NAMALWA (cell line): Measurements from ENCODE around the gene CDC25B.
A peak's percentile ranks its signal among the peaks of the same experiment; 100 is the strongest.

Experiments
- DNase-seq: peaks from one replicate; pipeline ENCODE4 v3.0.0-alpha.2; 2015; ENCODE audit warnings: low spot score

The CDC25B gene

DNA sequence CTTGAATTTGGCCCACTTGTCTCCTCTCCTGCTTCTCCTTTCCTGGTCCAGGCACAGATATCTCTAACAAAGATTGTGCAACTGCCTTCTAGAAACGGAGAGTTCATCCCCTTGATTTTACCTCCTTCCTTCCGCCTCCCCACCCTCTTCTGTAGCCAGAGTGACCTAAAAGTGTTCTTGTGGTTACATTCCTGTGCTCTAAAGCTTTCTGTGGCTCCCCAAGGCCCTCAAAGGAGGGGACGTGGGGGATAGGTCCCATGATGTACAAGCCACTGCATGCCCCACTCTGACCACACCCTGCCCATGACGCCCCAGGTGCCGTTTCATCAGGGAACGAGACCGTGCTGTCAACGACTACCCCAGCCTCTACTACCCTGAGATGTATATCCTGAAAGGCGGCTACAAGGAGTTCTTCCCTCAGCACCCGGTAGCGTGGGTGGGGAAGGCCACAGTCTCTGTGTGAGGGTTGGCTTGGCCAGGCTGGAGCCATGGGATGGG is 8.2 kb downstream of the CDC25B start:
- DNase-seq, result no peak

DNA sequence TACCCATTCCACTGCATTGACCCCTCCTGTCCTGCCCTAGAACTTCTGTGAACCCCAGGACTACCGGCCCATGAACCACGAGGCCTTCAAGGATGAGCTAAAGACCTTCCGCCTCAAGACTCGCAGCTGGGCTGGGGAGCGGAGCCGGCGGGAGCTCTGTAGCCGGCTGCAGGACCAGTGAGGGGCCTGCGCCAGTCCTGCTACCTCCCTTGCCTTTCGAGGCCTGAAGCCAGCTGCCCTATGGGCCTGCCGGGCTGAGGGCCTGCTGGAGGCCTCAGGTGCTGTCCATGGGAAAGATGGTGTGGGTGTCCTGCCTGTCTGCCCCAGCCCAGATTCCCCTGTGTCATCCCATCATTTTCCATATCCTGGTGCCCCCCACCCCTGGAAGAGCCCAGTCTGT is 8.7 kb downstream of the CDC25B start:
- DNase-seq, result no peak

DNA sequence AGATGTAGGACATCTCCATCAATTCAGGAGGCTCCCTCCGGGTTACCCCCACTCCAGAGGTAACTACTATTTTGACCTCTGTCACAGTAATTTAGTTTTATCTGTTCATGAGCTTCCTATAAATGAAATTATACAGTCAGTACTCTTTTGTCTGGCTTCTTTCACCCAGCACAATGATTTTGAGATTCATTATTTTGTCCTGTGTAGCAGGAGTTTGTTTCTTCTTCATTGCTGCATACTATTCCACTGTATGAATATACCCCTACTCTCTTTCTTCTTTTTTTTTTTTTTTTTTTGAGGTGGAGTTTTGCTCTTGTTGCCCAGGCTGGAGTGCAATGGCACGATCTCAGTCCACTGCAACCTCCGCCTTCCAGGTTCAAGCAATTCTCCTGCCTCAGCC is 12.4 kb downstream of the CDC25B start:
- DNase-seq, result no peak

DNA sequence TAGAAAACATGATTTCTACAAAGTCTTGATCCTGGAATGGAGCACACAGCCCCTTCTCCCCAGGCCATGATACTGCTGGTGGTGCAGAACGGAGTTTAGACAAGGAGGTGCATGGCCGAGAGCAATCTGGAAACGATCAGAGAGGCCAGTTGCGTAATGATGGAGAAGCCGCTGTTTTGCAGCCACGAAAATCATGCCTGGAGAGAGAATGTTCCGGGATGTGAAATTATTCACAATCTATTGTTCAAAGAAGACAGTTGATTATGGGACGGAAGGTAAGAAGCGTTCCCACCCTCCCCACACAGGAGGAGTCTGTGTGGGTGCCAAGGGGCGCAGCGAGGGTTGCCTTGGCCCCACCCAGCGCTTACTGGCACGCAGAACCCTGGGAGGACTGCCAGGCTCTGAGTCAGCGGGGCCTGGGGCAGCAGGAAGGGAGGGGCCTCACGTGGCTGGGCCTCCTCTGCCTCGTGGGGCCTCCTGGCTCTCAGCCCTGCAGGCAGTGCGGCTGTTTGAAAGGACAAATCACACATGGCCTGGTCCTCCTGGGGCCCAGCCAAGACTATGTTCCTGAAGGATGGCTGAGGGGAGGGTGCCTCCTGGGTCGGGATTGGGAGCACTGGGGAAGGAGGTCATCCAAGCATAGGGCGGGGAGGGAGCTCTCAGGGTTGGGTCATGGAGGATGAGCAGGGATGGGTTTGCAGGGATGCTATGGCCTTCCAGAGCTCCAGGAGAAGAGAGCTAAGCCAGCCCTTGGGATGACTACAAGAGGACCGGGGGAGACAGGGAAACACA is 15.6 kb downstream of the CDC25B start:
- no peak for DNase-seq

DNA sequence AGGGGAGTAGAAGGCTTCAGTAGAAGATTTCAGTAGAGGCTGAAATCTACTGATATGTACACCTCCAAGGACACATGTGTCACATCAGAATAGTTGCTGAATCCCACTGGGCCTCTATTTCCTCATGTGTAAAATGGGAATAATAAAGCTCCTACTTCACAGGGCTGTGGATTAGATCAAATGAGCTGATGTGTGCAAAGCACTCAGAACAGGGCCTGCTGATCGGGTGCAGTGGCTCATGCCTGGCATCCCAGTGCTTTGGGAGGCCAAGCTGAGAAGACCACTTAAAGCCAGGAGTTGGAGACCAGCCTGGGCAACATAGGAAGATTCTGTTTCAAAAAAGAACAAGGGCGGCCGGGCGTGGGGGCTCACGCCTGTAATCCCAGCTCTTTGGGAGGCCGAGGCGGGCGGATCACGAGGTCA is 16.2 kb downstream of the CDC25B start:
- DNase-seq, result no peak

DNA sequence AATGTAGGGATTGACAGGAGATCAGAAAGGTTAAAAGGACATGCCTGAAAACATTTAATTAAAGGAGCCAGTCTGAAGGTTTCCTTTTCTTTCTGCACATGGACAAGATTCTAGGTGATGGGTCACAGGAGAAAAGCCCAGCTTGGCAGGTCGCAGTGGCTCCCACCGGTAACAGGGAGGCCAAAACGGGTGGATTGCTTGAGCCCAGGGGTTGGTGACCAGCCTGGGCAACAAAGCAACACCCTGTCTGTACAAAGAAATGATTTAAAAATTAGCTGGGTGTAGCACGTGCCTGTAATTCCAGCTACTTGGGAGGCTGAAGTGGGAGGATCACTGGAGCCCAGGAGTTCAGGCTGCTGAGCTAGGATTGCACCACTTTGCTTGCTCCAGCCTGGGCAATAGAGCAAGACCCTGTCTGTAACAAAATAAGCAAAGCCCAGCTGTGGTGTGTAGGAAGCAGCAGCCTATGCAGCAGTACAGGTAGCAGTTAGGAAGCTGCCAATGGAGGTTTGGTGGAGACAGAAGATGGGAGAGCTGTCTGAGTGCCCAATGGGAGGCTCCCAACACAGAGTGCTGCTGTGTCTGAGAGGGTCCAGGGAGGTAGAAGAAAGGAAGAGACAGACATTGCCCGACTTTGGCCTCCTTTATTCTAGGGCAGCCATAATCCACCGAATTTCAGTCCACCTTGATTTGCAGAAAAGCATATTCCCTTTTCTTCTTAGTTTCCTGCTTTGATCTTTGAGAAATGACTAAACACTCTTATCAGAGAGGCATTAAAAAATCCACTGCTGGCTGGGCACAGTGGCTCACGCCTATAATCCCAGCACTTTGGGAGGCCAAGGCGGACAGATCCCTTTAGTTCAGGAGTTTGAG is 17.1 kb downstream of the CDC25B start:
- DNase-seq, result no peak

DNA sequence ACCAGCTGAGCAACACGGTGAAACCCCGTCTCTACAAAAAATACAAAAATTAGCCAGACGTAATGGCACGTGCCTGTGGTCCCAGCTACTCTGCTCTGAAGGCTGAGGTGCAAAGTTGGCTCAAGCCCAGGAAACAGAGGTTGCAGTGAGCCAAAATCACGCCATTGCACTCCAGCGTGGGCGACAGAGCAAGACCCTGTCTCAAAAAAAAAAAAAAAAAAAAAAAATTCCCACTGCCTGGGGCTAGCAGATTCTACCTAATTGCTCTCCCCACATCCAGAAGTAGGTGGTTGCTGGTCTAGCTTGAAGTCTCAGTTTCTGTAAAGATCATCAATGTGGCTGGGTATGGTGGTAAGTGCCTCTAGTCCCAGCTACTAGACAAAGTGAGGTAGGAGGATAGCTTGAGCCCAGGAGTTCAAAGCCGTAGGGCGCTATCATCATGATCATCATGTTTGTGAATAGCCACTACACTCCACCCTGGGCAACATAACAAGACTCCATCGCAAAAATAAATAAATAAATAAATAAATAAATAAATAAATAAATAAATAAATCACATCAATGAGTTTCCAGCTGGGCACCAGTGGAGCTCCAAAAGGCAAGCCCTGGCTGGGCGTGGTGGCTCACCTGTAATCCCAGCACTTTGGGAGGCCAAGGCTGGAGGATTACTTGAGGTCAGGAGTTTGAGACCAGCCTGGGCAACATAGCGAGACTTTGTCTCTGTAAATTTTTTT is 17.9 kb downstream of the CDC25B start:
- DNase-seq, result no peak

DNA sequence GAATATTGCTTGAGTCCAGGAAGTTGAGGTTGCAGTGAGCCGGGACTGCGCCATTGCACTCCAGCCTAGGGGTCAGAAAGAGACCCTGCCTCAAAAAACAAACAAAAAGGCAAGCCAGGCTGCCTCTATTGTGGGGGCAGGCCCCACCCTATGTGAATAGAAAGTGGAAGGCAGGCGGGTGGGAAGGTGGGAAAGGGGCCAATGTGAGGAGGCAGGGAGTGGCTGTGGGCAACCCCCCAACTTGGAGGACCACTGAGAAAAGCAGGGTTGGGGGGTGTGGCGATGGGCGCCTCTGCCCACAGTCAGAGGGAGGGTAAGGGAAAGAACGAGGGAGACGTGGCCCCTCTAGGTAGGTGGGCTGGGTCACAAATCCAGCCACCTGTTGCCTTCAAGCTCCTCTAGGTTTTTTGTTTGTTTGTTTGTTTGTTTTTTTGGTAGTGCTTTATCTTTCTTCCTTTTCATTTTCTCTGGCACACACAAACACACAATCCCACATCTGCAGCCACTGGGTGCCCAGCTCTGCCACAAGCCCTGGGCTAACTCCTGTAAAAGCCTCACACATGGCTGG is 18.9 kb downstream of the CDC25B start:
- DNase-seq, result no peak

DNA sequence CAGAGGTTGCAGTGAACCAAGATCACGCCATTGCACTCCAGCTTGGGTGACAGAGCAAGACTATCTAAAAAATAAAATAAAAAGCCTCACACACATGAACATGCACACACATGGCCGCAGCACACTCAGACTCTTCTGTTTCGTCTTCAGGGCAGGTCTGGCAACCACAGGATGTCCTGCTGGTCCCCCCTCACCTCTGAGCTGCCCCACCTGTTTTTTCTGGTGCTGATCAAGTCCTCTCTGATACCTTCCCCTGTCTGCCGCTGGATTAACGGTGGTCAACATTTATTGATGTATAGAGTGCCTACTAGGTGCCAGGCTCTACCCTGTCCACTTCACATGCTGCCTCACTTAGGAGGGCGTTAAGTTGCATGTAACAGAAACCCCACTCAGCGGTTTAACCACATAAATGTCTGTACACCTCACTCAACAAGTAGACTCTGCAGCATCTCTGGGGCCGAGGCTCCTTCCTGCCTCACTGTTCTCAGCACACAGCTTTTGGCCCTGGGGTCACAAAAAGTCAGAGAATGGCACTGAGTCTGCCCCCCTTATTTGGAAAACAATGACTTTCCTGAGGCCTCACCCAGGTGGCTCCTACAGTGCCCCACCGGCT is 19.7 kb downstream of the CDC25B start:
- DNase-seq, result no peak

DNA sequence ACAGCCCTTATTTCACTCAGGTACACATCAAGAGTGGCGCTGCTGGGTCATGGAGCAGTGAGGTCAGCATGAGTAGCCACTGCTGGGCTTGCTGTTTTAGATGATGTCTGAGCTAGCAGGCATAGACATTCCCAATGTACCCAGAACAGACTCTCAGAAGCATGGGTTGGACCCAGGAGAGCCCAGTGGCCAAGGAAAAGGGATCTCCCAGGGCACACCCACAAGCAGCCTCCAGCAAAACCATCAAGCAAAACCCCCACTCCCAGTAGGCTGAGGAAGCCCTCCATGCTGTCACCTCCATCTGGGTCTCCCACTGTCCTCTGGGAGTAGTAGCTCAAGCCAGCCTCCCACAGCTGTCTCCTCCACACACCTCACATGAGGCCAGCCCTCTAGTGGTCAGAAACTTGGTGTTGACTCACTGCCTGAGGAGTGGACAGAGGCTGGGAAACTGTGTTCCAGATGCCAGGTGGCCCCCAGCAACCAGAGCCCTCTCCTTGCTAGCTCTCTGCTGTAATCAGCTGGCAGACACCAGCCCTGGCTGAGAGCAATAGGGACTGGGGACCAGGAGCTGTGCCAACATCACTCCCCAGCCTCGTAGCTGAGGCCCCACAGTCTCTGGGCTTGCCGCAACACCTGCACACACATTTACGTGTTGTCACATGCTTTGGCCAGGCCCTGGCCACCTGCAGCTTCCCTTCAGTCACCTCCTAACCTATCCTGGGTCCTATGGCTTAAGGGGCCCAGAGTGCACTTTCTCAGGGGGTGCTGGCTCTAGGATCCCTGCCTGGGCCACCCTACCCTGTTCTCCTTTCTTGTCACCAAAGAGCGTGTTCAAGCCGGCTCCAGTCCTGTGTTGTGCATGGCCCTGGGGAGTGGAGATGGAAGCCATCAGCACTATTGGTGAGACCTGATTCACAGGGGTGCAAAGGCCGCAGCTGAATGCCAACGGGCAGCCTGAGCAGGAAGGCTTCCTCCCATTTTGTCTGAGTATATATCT is 22.3 kb downstream of the CDC25B start:
- DNase-seq, result peak; percentile 74

DNA sequence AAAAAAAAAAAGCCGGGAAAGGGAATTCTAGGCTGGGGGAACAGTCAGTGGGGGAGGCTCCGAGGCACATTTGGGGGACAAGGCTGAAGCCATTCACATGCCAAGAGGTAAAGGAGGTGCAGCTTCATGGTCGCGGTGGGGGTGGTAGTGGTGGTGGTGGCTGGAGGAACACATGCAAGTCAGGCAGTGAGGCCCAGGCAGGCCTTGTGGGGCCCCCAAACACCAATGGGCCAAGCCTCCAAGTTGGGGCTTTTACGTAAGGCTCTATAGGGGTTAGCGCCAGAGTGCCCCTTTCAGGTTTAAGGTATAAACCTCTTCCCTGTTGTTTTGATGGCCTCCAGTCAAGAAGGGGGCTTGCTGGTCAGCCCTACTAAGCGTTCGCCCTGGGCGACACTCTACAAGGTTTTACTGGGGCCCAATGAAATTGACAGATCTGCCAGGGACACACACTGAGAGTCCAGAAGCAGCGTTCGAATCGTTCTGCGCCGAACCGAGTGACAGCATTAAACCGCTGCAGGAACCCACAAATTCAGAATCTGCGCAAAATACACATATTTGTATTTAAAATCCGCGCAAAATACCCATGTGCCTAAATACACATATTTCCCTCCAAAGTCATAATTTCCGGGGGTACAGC is 23.4 kb downstream of the CDC25B start:
- no peak for DNase-seq

DNA sequence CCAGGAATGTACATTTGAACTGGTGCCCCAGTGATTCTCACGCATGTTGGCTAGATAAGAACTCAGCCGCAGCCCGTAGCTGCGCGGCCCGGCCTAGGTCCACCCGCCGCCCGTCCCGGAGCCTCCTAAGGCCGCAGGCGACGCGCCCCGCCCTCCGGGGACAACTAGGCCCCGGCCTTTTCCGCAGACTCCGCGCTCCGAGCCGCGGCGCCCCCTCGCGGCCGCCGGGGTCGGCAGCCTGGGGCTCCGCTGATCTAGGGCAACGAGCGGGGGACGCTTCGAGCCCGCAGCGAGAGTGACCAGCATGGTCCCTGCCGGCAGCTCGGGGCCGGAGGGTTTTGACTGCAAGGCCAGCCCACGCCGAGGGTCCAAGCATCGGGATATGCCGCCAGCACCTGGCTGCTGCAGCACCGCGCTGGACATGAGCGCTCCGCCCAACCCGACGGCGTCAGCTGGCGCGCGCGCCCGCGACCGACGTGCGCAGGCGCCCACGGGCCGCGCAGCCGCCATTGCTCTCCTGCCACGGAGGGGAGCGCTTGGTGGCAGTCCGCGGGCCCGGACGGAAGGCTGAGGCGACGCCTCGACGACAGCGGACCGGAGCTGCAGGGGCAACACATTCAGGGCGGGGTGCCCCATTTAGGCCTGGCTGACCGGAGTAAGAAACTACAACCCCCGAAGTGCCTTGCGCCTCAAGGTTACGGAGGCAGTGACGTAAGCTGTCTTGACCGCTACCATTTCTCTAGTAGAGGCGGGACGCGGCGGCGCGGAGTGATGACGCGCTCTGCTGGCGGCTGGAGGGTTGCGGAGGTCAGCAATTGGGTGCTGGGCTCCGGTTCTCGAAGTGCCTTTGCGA is 24.2 kb downstream of the CDC25B start, which contains the start of gene AP5S1:
AP5S1 (plus strand) TSS at position 500 of the 853 bp plus-strand sequence. CDS start 1,571 bp downstream, outside the sequence.
- peak; percentile 96 for DNase-seq

DNA sequence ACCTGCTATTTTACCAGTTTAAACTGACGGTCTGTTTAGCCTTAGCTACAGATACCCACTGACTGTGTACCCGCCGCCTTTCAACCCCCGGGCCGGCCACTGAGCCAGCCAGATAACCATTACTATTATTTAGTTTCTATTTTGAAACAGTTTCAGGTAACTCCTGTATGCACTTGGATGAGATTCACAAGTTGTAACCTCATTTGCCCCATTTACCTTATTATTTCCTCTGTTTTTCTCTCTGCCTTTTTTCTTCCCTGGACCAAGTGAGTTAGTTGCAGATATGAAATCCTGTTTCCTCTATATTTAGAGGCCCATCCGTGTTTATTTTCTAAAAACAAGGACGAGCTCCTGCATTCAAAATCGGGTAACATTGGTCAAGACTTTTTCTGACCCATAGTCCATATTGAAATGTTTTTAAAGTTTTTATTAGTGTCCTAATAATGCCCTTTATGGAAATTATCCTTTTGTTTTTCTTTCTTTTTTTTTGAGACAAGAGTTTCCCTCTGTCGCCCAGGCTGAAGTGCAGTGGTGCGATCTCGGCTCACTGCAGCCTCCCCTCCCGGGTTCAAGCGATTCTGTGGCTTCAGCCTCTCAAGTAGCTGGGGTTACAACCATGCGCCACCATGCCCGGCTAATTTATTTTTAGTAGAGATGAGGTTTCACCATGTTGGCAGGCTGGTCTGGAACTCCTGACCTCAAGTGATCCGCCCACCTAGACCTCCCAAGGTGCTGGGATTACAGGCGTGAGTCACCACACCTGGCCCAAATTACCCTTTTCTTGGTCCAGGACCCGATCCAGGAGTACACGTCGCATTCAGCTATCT is 25.0 kb downstream of the CDC25B start:
- DNase-seq, result no peak

DNA sequence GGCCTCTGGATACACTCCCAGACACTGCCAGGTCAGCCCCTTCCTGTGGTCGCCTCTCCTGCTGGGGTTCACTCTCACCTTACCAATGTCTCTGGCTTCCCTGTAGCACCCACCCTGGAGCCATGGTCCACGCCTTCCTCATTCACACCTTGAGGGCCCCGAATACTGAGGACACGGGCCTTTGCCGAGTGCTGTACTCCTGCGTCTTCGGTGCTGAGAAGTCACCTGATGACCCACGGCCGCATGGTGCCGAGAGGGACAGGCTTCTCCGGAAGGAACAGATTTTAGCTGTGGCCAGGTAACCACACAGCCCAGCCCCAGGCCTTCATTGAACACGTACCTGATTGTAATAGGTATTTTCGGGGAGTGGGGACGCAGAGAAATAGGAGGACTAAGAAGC is 25.9 kb downstream of the CDC25B start:
- DNase-seq, result no peak

DNA sequence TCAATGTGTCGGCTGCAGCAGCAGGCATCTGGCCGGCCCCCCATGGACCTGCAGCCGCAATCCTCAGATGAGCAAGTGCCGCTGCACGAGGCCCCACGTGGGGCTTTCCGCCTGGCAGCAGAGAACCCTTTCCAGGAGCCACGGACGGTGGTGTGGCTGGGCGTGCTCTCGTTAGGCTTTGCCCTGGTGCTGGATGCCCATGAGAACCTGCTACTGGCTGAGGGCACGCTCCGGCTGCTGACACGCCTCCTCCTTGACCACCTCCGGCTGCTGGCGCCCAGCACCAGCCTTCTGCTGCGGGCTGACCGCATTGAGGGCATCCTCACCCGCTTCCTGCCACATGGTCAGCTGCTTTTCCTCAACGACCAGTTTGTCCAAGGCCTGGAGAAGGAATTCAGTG is 27.8 kb downstream of the CDC25B start:
- no peak for DNase-seq

DNA sequence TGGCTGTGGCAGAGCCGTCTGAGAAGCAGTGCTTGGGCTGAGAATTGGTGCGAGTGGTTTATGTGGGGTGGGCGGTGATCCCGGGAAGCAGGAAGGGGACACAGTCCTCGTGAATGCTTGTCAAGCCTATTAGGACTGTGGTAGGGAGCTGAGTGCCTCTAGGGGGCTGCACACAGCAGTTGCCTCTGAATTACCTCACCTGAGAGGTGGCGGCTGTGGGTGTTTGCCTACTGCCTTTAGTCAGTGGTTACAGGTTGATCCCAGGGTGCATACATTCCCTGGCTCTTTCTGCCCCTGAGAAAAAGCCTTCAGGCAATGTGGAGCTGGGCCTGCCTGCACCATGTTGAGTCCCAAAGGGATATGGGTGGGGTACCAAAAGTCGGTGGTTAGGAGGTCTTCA is 29.4 kb downstream of the CDC25B start:
- DNase-seq, result no peak

DNA sequence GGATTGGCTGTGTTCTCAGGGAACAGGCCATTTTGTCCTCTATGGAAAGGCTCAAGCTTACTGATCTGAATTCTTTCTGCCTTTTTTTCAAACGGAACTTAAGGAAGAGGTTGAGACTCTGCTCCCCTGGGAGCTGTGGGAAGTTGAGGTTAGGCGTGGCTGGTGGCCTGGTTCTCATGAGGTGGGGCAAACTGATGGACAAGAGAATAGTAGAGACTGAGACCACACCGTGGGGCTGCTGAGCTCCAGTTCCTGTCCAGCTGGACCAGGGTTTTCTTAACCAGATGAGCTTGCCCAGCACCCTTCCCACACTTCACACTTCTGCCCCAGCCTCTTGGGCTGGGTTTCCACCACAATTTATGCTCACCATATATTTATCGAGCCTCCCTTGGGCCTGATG is 30.3 kb downstream of the CDC25B start:
- DNase-seq, result peak; percentile 1

DNA sequence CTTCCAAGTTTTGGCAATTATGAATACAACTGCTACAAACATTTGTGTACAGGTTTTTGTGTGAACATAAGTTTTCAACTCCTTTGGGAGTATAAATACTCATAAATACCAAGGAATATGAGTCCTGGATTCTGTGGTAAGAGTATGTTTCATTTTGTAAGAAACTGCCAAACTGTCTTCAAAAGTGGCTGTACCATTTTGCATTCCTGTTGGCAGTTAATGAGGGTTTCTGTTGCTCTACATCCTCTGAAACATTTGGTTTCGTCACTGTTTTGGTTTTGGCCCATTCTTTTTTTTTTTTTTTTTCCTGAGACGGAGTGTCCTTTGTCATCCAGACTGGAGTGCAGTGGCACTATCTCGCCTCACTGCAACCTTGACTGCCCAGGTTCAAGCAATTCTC is 32.7 kb downstream of the CDC25B start:
- DNase-seq, result no peak
